Purkinje cell (primary cell): ENCODE measurements around the gene SH3GL3. TPM values are rescaled to one million over a fixed set of nuclear protein-coding genes. Genes with fewer than 3 reads are reported as not detected.

Experiments used
- polyA plus RNA-seq: library from polyadenylated mRNA; unstranded; fragments of >200 nt; fragmentation: Nextera tagmentation; gene quantifications from 2 replicates; pipeline ENCODE4 v1.2.1, GENCODE V29; 2014

SH3GL3 gene
- polyA plus RNA-seq = 2.9 and 22.6 TPM in 2 replicates

GRCh38 chr15:83446904-83447709 lies at the start of gene SH3GL3:
SH3GL3 (plus strand) TSS chr15:83447341; CDS start chr15:83447534, 193 bp downstream.

GRCh38 chr15:83653639-83654378 lies 206.7 kb downstream of the SH3GL3 start, which contains the start of gene ADAMTSL3:
ADAMTSL3 (plus strand) TSS chr15:83654123; CDS start chr15:83655762, 1,639 bp downstream.

Other genes with a start within 250 kb of the SH3GL3 start
- gene HDGFL3, start 239.5 kb upstream of the SH3GL3 start, polyA plus RNA-seq = 25.6 and 34.8 TPM in 2 replicates
- not detected in 2 replicates for gene BNC1, start 162.7 kb upstream of the SH3GL3 start, polyA plus RNA-seq
- 0.28 and 2.2 TPM in 2 replicates for gene ADAMTSL3, start 206.8 kb downstream of the SH3GL3 start, polyA plus RNA-seq